HG03342 (cell line): ENCODE results near the gene PALD1.

ENCODE experiments used
- ATAC-seq: cut with Tn5 transposase; IDR thresholded peaks from one replicate; pipeline ENCODE4 v1.9.1; 2021; ENCODE audit warnings: mild to moderate bottlenecking, moderate library complexity; ENCODE audit not compliant: unreplicated experiment

Gene PALD1

GRCh38 chr10:70478191-70479164 is at the start of gene PALD1:
Gene PALD1, plus strand, starts transcription at chr10:70478767. Its CDS starts 47,185 bp downstream, at chr10:70525952.
- no peak for ATAC-seq

- ATAC-seq = no peak
Observed at GRCh38 chr10:70430493-70431445, 47.8 kb upstream of the PALD1 start.

- no peak for ATAC-seq
Observed at GRCh38 chr10:70432101-70432500, 46.5 kb upstream of the PALD1 start.

- no peak for ATAC-seq
Observed at GRCh38 chr10:70432561-70433263, 45.9 kb upstream of the PALD1 start.

GRCh38 chr10:70433581-70434280 is 44.8 kb upstream of the PALD1 start:
- ATAC-seq = no peak

- no peak for ATAC-seq
Observed at GRCh38 chr10:70435241-70436085, 43.1 kb upstream of the PALD1 start.

GRCh38 chr10:70437721-70438120 is 40.8 kb upstream of the PALD1 start:
- no peak for ATAC-seq

- ATAC-seq = no peak
Observed at GRCh38 chr10:70440296-70441160, 38.0 kb upstream of the PALD1 start.

- ATAC-seq = no peak
Observed at GRCh38 chr10:70441161-70441894, 37.2 kb upstream of the PALD1 start, which contains the start of gene NODAL. Gene NODAL, minus strand, starts transcription at chr10:70441681. Its CDS starts 14 bp downstream, at chr10:70441667.

- ATAC-seq = no peak
Observed at GRCh38 chr10:70441895-70442309, 36.7 kb upstream of the PALD1 start.

GRCh38 chr10:70442332-70442988 is 36.1 kb upstream of the PALD1 start:
- ATAC-seq = no peak

GRCh38 chr10:70444744-70445143 is 33.8 kb upstream of the PALD1 start:
- no peak for ATAC-seq

GRCh38 chr10:70445718-70446657 is 32.6 kb upstream of the PALD1 start:
- ATAC-seq = no peak

GRCh38 chr10:70448236-70448635 is 30.3 kb upstream of the PALD1 start:
- no peak for ATAC-seq

GRCh38 chr10:70455213-70455630 is 23.3 kb upstream of the PALD1 start:
- ATAC-seq = no peak

- ATAC-seq = no peak
Observed at GRCh38 chr10:70456164-70456563, 22.4 kb upstream of the PALD1 start.
